GM21423 (cell line): Measurements from ENCODE around the gene AOX1.
"Not testable (repeated sequence)": the region's sequence is repeated elsewhere in the genome, so short reads cannot be mapped to it uniquely, and the experiment has no call there.

Experiments used
- ATAC-seq: cut with Tn5 transposase; IDR thresholded peaks from one replicate; pipeline ENCODE4 v1.9.1; 2021; ENCODE audit warnings: mild to moderate bottlenecking, moderate library complexity; ENCODE audit not compliant: unreplicated experiment

Gene AOX1

GRCh38 chr2:200600549-200601225 lies 14.9 kb downstream of the AOX1 start:
- ATAC-seq = no peak

- ATAC-seq = no peak
Observed at GRCh38 chr2:200602584-200602983, 16.8 kb downstream of the AOX1 start.

- ATAC-seq = no peak
Observed at GRCh38 chr2:200603972-200604371, 18.2 kb downstream of the AOX1 start.

- ATAC-seq = no peak
Observed at GRCh38 chr2:200604571-200605255, 18.9 kb downstream of the AOX1 start.

- no peak for ATAC-seq
Observed at GRCh38 chr2:200608341-200609027, 22.7 kb downstream of the AOX1 start.

- no peak for ATAC-seq
Observed at GRCh38 chr2:200609028-200609614, 23.3 kb downstream of the AOX1 start.

GRCh38 chr2:200610217-200610616 lies 24.4 kb downstream of the AOX1 start:
- not testable (repeated sequence) for ATAC-seq

GRCh38 chr2:200613692-200614091 lies 27.9 kb downstream of the AOX1 start:
- no peak for ATAC-seq

- no peak for ATAC-seq
Observed at GRCh38 chr2:200614249-200614648, 28.4 kb downstream of the AOX1 start.

- no peak for ATAC-seq
Observed at GRCh38 chr2:200615247-200615646, 29.4 kb downstream of the AOX1 start.

GRCh38 chr2:200616193-200616592 lies 30.4 kb downstream of the AOX1 start:
- no peak for ATAC-seq

- ATAC-seq = no peak
Observed at GRCh38 chr2:200616656-200617055, 30.8 kb downstream of the AOX1 start.

- ATAC-seq = no peak
Observed at GRCh38 chr2:200617156-200618053, 31.6 kb downstream of the AOX1 start.

GRCh38 chr2:200618054-200618419 lies 32.2 kb downstream of the AOX1 start:
- no peak for ATAC-seq

GRCh38 chr2:200618590-200619021 lies 32.8 kb downstream of the AOX1 start:
- ATAC-seq = no peak

- no peak for ATAC-seq
Observed at GRCh38 chr2:200619279-200619678, 33.5 kb downstream of the AOX1 start.

- ATAC-seq = no peak
Observed at GRCh38 chr2:200620606-200621390, 35.0 kb downstream of the AOX1 start.

- no peak for ATAC-seq
Observed at GRCh38 chr2:200622106-200622505, 36.3 kb downstream of the AOX1 start.

- no peak for ATAC-seq
Observed at GRCh38 chr2:200624026-200624425, 38.2 kb downstream of the AOX1 start.

GRCh38 chr2:200624658-200625057 lies 38.8 kb downstream of the AOX1 start:
- ATAC-seq = no peak
